ENCODE measurements around the gene SEMA4A. TPM values are rescaled to one million over a fixed set of nuclear protein-coding genes. Genes with fewer than 3 reads are reported as not detected.

Gene SEMA4A
- total RNA-seq (2014; rRNA removed; shearing (Covaris generic); ENCODE audit: low replicate concordance): 46.7 and 66.7 TPM in 2 replicates

- no peaks in the 10 kb centered on the region for H3K9me2 ChIP-seq (replicated peaks; ENCODE audit: insufficient read depth, low read length)
- no peaks in the 10 kb centered on the region for H3K36me3 ChIP-seq (ENCODE audit: insufficient read depth, low read length)
- H3K9ac ChIP-seq (ENCODE audit: low read length): peak within 1 kb of the TSS; percentile 86
- H3K27ac ChIP-seq (ENCODE audit: low read length): peak within 1 kb of the TSS; percentile 92
- no peak for DNase-seq
- no peaks in the 10 kb centered on the region for H4K20me1 ChIP-seq (ENCODE audit: insufficient read depth, low read depth, low read length)
- H3K9me3 ChIP-seq (ENCODE audit: low read length): no peaks in the 10 kb centered on the region
- peak within 1 kb of the TSS; percentile 93 for H3K4me2 ChIP-seq (ENCODE audit: low read depth, low read length, poor library complexity, severe bottlenecking)
- H3K4me3 ChIP-seq (ENCODE audit: low read length): peak within 1 kb of the TSS; percentile 88
- H2AFZ ChIP-seq (ENCODE audit: low read length): peak within 1 kb of the TSS; percentile 82; the same call in 1 of the 2 replicates
- peaks cover 92% of the 10 kb centered on the region for H3K4me1 ChIP-seq (ENCODE audit: low read length)
- H3K27me3 ChIP-seq (ENCODE audit: low read length): no peaks in the 10 kb centered on the region
- H3K79me2 ChIP-seq (ENCODE audit: low read length): peaks cover 21% of the 10 kb centered on the region
Measured at GRCh38 chr1:156153362-156153761, at the start of gene SEMA4A. SEMA4A (plus strand) TSS chr1:156153585; CDS start chr1:156154579, 994 bp downstream.

GRCh38 chr1:156104065-156104810 lies 49.1 kb upstream of the SEMA4A start:
- H4K20me1 ChIP-seq (ENCODE audit: insufficient read depth, low read depth, low read length): no peaks in the 10 kb centered on the region
- H2AFZ ChIP-seq (ENCODE audit: low read length): no peak overlapping the region
- H3K27me3 ChIP-seq (ENCODE audit: low read length): no peaks in the 10 kb centered on the region
- H3K36me3 ChIP-seq (ENCODE audit: insufficient read depth, low read length): no peaks in the 10 kb centered on the region
- DNase-seq: no peak
- H3K9ac ChIP-seq (ENCODE audit: low read length): peak overlapping the region; percentile 96; the same call in 1 of the 2 replicates
- H3K9me2 ChIP-seq (replicated peaks; ENCODE audit: insufficient read depth, low read length): no peaks in the 10 kb centered on the region
- H3K4me2 ChIP-seq (ENCODE audit: low read depth, low read length, poor library complexity, severe bottlenecking): peak overlapping the region; percentile 99
- H3K9me3 ChIP-seq (ENCODE audit: low read length): no peaks in the 10 kb centered on the region
- H3K79me2 ChIP-seq (ENCODE audit: low read length): no peaks in the 10 kb centered on the region
- H3K4me1 ChIP-seq (ENCODE audit: low read length): peaks cover 35% of the 10 kb centered on the region
- H3K27ac ChIP-seq (ENCODE audit: low read length): no peak overlapping the region
- no peak overlapping the region for H3K4me3 ChIP-seq (ENCODE audit: low read length)

GRCh38 chr1:156104861-156105832 lies 48.2 kb upstream of the SEMA4A start:
- peaks cover 35% of the 10 kb centered on the region for H3K4me1 ChIP-seq (ENCODE audit: low read length)
- H2AFZ ChIP-seq (ENCODE audit: low read length): peak overlapping the region; percentile 84
- H3K27ac ChIP-seq (ENCODE audit: low read length): peak overlapping the region; percentile 85
- H3K9me3 ChIP-seq (ENCODE audit: low read length): no peaks in the 10 kb centered on the region
- H3K4me3 ChIP-seq (ENCODE audit: low read length): peak overlapping the region; percentile 83
- no peaks in the 10 kb centered on the region for H3K9me2 ChIP-seq (replicated peaks; ENCODE audit: insufficient read depth, low read length)
- no peaks in the 10 kb centered on the region for H3K36me3 ChIP-seq (ENCODE audit: insufficient read depth, low read length)
- H3K9ac ChIP-seq (ENCODE audit: low read length): peak overlapping the region; percentile 96
- H4K20me1 ChIP-seq (ENCODE audit: insufficient read depth, low read depth, low read length): no peaks in the 10 kb centered on the region
- no peaks in the 10 kb centered on the region for H3K27me3 ChIP-seq (ENCODE audit: low read length)
- no peak for DNase-seq
- no peaks in the 10 kb centered on the region for H3K79me2 ChIP-seq (ENCODE audit: low read length)
- peak overlapping the region; percentile 99 for H3K4me2 ChIP-seq (ENCODE audit: low read depth, low read length, poor library complexity, severe bottlenecking)

DNA sequence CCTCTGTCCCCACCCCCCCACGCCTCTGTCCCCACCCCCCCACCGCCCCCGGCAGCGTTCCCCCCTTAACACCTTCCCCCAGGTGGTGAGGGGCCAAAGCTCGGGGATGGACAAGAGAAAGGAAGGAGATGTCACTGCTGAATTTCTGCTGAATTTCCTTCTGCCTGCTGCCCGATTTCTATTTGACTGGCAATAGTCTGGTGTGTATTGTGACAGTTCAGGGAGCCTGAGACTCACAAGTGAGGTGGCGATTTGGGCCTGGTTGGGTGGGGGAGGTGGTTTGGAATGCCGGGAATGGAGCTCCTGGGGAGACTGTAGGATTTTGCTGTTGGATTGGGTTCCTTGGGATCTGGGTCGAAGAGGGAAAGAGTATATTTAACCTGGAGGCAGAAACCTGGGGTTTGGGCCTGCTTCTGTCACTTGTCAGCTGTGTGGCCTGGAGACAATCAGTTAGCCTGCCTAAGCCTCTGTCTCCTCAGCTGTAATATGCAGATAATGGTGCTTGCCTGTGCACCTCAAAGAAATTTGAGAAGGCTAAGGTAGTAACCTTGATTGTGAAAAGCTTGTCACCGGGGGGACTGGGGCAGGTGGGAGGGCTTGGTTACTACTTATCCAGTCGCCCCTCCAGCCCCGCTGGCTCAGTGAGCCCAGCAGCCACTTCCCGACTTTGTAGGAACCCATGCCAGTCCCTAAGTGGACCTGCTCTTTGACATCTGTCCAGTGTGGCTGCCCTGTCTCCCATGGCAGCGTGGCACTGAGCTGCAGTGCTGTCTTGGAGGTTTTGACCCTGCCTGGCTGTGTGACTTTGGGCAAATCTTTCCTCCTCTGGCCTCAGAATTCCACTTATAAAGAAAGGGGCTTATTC lies 46.5 kb upstream of the SEMA4A start:
- Histone ChIP-seq H3K4me2 (ENCODE audit: low read depth, low read length, poor library complexity, severe bottlenecking) (peak overlapping the region; percentile 99), H2AFZ (ENCODE audit: low read length) (peak overlapping the region; percentile 95), H4K20me1 (ENCODE audit: insufficient read depth, low read depth, low read length) (no peaks in the 10 kb centered on the region), H3K36me3 (ENCODE audit: insufficient read depth, low read length) (no peaks in the 10 kb centered on the region), H3K9ac (ENCODE audit: low read length) (peak overlapping the region; percentile 56), H3K9me2 (replicated peaks; ENCODE audit: insufficient read depth, low read length) (no peaks in the 10 kb centered on the region), H3K27me3 (ENCODE audit: low read length) (no peaks in the 10 kb centered on the region), H3K4me1 (ENCODE audit: low read length) (peaks cover 35% of the 10 kb centered on the region), H3K4me3 (ENCODE audit: low read length) (peak overlapping the region; percentile 45; the same call in 1 of the 2 replicates), H3K27ac (ENCODE audit: low read length) (peak overlapping the region; percentile 40; the same call in 1 of the 2 replicates), H3K79me2 (ENCODE audit: low read length) (no peaks in the 10 kb centered on the region), H3K9me3 (ENCODE audit: low read length) (no peaks in the 10 kb centered on the region)
- no peak for DNase-seq

DNA sequence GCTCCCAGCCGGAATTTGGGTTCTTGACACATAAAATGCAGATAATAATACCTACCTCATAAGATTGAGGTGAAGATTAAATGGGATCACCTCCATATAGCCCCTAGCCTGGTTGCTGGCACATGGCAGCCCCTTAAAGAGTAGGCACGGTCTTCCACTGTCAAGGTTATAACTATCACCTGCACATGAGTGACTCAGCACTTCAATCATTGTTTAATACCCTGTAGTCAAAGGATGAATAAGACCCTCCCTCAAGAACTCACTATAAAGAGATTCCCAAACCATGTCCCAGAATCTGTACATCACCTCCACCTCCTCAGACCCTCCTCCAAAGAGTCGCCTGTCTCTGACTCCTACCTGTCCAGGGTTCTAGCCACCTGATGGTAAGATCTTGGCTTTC lies 45.3 kb upstream of the SEMA4A start:
- H3K9me2 ChIP-seq (replicated peaks; ENCODE audit: insufficient read depth, low read length): no peaks in the 10 kb centered on the region
- H3K36me3 ChIP-seq (ENCODE audit: insufficient read depth, low read length): no peaks in the 10 kb centered on the region
- no peaks in the 10 kb centered on the region for H3K27me3 ChIP-seq (ENCODE audit: low read length)
- H3K4me3 ChIP-seq (ENCODE audit: low read length): no peak overlapping the region
- no peak overlapping the region for H2AFZ ChIP-seq (ENCODE audit: low read length)
- no peak overlapping the region for H3K4me2 ChIP-seq (ENCODE audit: low read depth, low read length, poor library complexity, severe bottlenecking)
- peaks cover 35% of the 10 kb centered on the region for H3K4me1 ChIP-seq (ENCODE audit: low read length)
- no peak overlapping the region for H3K27ac ChIP-seq (ENCODE audit: low read length)
- no peaks in the 10 kb centered on the region for H4K20me1 ChIP-seq (ENCODE audit: insufficient read depth, low read depth, low read length)
- no peaks in the 10 kb centered on the region for H3K9me3 ChIP-seq (ENCODE audit: low read length)
- no peak for DNase-seq
- H3K79me2 ChIP-seq (ENCODE audit: low read length): no peaks in the 10 kb centered on the region
- no peak overlapping the region for H3K9ac ChIP-seq (ENCODE audit: low read length)

DNA sequence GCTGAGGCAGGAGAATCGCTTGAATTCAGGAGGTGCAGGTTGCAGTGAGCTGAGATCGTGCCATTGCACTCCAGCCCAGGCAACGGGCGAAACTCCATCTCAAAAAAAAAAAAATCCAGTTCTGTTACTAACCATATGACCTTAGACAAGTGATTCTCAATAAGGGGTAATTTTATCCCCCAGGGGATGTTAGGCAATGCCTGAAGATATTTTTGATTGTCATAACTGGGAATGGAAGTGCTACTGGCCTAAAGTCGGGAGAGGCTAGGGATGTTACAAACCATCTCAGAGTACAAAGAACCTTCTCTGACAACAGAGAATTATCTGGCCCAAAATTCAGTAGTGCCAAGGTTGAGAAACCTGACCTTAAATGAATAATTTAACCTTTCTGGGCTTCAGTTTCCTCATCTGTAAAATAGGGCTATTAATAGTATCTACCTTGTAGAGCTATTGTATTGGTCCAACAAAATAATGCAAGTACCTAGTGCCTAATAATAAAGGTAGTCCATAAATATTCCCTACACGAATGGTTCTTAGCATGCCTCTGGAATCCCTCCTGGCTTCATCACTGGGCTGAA lies 44.6 kb upstream of the SEMA4A start:
- H3K27me3 ChIP-seq (ENCODE audit: low read length): no peaks in the 10 kb centered on the region
- DNase-seq: no peak
- no peak overlapping the region for H3K4me2 ChIP-seq (ENCODE audit: low read depth, low read length, poor library complexity, severe bottlenecking)
- H3K4me3 ChIP-seq (ENCODE audit: low read length): no peak overlapping the region
- no peaks in the 10 kb centered on the region for H3K36me3 ChIP-seq (ENCODE audit: insufficient read depth, low read length)
- H3K79me2 ChIP-seq (ENCODE audit: low read length): no peaks in the 10 kb centered on the region
- H3K9me3 ChIP-seq (ENCODE audit: low read length): no peaks in the 10 kb centered on the region
- peaks cover 32% of the 10 kb centered on the region for H3K4me1 ChIP-seq (ENCODE audit: low read length)
- H3K9me2 ChIP-seq (replicated peaks; ENCODE audit: insufficient read depth, low read length): no peaks in the 10 kb centered on the region
- no peak overlapping the region for H3K9ac ChIP-seq (ENCODE audit: low read length)
- H3K27ac ChIP-seq (ENCODE audit: low read length): no peak overlapping the region
- H2AFZ ChIP-seq (ENCODE audit: low read length): no peak overlapping the region
- H4K20me1 ChIP-seq (ENCODE audit: insufficient read depth, low read depth, low read length): no peaks in the 10 kb centered on the region

DNA sequence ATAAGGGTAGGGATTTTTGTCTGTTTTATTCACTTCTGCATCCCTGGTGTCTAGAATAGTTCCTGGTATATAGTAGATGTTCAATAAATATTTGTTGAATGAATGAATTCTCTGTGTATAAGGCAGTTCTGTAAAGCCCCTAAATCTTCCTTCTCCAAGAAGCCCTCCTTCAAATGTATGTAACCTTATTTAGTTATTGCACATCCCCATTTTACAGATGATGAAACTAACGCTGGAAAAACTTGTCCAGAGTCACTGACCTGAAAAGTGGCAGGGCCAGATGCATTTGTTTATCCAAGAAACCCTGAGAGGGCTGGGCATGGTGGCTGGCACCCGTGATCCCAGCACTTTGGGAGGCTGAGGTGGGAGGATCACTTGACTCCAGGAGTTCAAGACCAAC lies 43.1 kb upstream of the SEMA4A start:
- Histone ChIP-seq H3K9me3 (ENCODE audit: low read length) (no peaks in the 10 kb centered on the region), H3K79me2 (ENCODE audit: low read length) (no peaks in the 10 kb centered on the region), H3K36me3 (ENCODE audit: insufficient read depth, low read length) (no peaks in the 10 kb centered on the region), H3K4me2 (ENCODE audit: low read depth, low read length, poor library complexity, severe bottlenecking) (no peak overlapping the region), H3K4me3 (ENCODE audit: low read length) (no peak overlapping the region), H2AFZ (ENCODE audit: low read length) (no peak overlapping the region), H3K27me3 (ENCODE audit: low read length) (no peaks in the 10 kb centered on the region), H3K9ac (ENCODE audit: low read length) (no peak overlapping the region), H3K27ac (ENCODE audit: low read length) (no peak overlapping the region), H4K20me1 (ENCODE audit: insufficient read depth, low read depth, low read length) (no peaks in the 10 kb centered on the region), H3K4me1 (ENCODE audit: low read length) (peaks cover 20% of the 10 kb centered on the region), H3K9me2 (replicated peaks; ENCODE audit: insufficient read depth, low read length) (no peaks in the 10 kb centered on the region)
- no peak for DNase-seq

Measured in Karpas-422 (cell line).